HG02943 (cell line): Measurements from ENCODE around the gene MICAL2.

ENCODE experiments used
- ATAC-seq: cut with Tn5 transposase; IDR thresholded peaks from one replicate; pipeline ENCODE4 v1.9.1; 2021; ENCODE audit warnings: mild to moderate bottlenecking, low read depth, moderate library complexity; ENCODE audit not compliant: unreplicated experiment

Gene MICAL2

GRCh38 chr11:12116425-12117032 lies 6.1 kb downstream of the MICAL2 start:
- no peak for ATAC-seq

- no peak for ATAC-seq
Observed at GRCh38 chr11:12117200-12117599, 6.8 kb downstream of the MICAL2 start.

- no peak for ATAC-seq
Observed at GRCh38 chr11:12117611-12118010, 7.2 kb downstream of the MICAL2 start.

- no peak for ATAC-seq
Observed at GRCh38 chr11:12118949-12119348, 8.6 kb downstream of the MICAL2 start.

- no peak for ATAC-seq
Observed at GRCh38 chr11:12119502-12119901, 9.1 kb downstream of the MICAL2 start.

GRCh38 chr11:12120031-12121008 lies 9.9 kb downstream of the MICAL2 start:
- no peak for ATAC-seq

- no peak for ATAC-seq
Observed at GRCh38 chr11:12121011-12121410, 10.6 kb downstream of the MICAL2 start.

- ATAC-seq = no peak
Observed at GRCh38 chr11:12121517-12121916, 11.1 kb downstream of the MICAL2 start.

- no peak for ATAC-seq
Observed at GRCh38 chr11:12122083-12122482, 11.7 kb downstream of the MICAL2 start.

- no peak for ATAC-seq
Observed at GRCh38 chr11:12123273-12123672, 12.9 kb downstream of the MICAL2 start.

GRCh38 chr11:12123799-12124198 lies 13.4 kb downstream of the MICAL2 start:
- ATAC-seq = no peak

GRCh38 chr11:12124306-12124705 lies 13.9 kb downstream of the MICAL2 start:
- no peak for ATAC-seq

GRCh38 chr11:12125609-12126149 lies 15.3 kb downstream of the MICAL2 start:
- ATAC-seq = no peak

- no peak for ATAC-seq
Observed at GRCh38 chr11:12126344-12127019, 16.1 kb downstream of the MICAL2 start.

- ATAC-seq = no peak
Observed at GRCh38 chr11:12127206-12127898, 17.0 kb downstream of the MICAL2 start.

GRCh38 chr11:12128301-12128751 lies 17.9 kb downstream of the MICAL2 start:
- no peak for ATAC-seq

- no peak for ATAC-seq
Observed at GRCh38 chr11:12129227-12129626, 18.8 kb downstream of the MICAL2 start.

- ATAC-seq = no peak
Observed at GRCh38 chr11:12130180-12130980, 20.0 kb downstream of the MICAL2 start.
